OCI-M1 (cell line): ENCODE data around the gene SETD6.
"Not testable (repeated sequence)": the region's sequence is repeated elsewhere in the genome, so short reads cannot be mapped to it uniquely, and the experiment has no call there.

ENCODE experiments used
- DNase-seq: peaks from one replicate; lab custom pipeline; 2025; lab: John Stamatoyannopoulos, UW

Gene SETD6

DNA sequence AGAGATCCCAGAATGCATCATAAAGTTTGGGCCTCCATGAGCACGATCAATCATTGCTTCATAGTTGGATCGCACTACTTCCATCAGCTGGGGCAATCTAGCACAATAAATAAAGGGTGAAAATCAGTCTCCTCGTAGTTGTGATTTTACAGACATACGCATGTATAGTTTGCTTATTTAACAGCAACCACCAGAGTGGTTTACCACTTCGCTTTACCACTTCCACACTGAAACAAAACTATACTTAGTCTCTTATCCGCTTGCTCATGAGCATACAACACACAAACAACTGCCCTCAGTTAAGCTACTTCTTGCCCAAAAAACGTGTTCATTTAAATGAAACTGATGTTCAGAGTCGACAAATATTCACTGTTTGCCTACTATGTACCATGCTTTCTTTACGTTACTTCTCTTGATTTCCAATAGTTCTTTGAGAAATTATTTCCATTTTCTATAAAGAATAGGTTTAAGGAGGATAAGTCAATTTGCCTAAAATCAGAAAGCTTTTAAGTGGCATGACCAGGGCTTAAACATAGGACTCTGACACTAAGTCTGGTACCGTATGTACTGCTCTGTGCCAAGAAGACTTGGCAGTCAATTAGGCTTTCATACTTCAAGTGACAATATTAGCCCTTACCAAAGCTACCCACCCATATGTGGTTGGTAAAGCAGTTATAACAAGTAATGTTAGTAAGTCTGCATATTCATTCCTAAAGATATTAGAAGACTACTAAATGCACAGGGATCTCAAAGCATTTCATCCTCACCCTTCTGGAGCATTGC lies 22.0 kb downstream of the SETD6 start:
- DNase-seq, result no peak

DNA sequence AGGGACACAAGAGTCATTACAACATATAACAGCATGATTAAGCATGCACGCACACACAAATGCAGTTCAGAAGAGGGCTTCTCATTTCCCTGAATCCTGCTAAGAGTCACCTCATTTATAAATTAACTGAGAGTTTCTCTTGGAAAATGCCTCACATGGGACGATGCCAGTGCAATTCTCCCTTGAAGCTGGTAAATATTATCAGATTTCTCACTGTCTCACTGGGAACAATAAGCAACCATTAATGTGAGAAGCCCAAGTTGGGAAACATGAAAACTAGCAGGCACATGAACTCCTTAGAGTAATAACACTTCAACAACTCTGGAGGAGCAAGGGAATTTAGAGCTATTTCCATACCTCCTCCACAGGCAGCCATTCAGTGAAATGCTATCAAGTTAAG lies 26.4 kb downstream of the SETD6 start:
- no peak for DNase-seq

DNA sequence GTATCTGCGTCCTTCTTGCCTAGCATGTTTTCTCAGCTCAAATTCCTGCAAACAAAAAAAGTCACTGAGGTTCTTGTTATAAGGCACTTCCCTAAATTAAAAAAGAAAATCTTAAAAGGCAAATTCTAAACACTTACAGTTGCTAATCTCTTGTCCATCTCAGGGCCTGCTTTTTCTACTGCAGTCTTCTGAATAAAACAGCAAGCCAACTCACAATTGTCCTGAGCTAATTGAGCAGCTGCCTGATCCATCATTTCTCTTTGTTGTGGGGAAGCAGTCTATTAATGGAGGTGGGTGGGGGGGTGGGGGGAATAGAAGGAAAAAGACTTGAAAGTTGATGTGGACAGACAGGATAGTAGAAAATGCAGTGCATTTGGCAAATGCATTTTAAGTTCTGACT lies 27.0 kb downstream of the SETD6 start:
- DNase-seq, result no peak

DNA sequence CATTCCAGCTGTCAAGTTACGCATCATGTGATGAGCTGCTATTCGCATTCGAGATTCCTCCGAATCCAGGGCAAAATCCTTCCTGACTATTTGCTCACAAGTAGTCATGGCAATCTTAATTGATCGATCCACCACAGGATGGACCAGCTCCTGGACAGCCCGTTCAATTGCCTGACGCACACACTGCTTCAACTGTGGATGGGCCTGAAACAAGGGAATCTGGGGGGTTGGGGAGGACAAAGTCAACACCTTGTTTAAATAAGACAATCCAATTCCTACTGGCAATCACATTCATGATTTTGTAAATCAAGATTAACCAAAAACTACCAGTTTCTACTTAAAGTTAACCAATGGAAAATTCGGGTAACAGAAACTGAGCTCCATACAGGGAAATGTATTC lies 28.4 kb downstream of the SETD6 start:
- DNase-seq, result no peak

DNA sequence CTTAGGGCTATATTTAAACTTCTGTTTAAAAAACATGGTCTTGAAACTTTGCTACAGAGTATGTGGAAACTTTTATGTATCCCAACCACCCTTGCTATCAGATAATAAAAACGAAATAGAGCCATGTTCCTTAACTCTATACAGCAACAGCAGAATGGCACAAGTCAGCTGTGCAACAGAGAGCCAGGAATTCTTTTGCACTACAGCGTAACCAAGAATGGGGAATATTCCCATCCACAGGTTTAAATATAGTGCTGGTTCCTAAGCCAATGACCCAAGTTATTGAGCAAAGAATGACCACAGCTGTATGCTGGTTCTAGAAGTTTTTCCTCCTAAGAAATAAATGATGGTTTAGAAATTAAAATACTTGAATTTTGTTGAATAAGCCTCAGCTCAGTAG lies 33.1 kb downstream of the SETD6 start:
- DNase-seq, result no peak

DNA sequence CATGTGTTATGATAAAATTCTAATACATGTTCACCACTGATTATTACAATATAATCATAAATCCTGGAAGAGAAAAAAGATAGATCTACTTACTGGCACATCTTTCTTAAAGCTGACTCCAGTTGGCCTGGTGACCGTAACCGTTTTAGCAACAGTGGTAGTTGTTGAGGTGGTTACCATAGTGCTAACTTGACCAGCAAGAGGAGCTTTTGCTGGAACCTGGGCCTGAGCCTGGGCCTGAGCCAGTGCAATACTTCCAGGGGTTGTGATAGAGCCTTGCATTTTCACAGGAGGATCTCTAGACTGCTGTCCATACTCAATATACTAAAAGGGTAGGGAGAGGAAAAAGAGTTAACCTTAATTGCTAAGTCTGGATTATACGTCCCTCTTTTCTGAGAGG lies 36.2 kb downstream of the SETD6 start:
- no peak for DNase-seq

DNA sequence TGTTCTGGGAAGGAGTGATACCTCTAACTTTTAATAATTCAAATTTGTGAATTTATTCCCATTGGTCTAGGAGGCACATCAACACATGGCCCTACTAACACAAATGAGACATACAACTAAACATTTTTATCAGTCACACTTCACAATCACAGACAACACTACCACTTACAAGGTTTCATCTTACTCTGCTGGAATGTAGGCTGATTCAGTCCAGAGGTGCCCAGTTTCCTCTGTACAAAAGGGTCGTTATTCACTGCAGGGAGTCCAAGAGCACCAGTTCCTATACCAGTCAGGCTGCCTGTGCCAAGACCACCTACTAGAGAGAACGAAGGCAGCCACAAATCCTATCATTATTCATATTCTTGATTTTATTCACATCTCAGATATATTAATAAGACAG lies 41.4 kb downstream of the SETD6 start:
- no peak for DNase-seq

DNA sequence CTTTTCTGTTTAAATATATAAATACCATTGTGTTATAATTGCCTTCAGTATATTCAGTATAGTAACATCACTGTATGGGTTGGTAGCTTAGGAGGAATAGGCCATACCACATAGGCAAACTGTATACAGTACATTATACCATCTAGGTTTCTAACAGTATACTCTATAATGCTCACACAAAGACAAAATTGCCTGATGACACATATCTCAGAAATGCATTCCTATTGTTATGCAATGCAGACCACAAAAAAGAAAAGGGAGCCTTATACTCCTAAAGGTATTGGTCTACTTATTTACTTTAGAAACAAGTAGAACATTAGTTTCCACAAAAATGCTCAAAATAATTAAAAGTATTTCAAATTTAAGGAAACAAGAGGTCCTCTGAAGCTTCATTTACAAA lies 47.9 kb downstream of the SETD6 start:
- DNase-seq, result no peak

DNA sequence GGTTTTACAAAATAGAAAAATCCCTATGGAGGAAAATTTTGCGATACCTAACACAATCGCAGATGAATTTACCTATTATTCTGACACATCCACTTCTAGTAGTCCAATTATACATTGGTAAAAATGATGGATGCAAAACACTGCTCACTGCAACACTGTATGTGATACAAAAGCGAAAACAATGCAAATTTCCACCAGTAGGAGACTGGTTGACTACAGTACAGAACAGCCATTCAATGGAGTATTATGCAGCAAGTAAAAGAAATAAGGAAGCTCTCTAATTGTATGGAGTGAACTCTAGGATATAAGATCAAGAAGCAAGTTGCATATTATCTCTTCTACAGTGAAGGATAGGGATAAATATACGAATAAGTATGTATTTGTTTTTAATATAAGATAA lies 48.5 kb downstream of the SETD6 start:
- DNase-seq, result no peak

DNA sequence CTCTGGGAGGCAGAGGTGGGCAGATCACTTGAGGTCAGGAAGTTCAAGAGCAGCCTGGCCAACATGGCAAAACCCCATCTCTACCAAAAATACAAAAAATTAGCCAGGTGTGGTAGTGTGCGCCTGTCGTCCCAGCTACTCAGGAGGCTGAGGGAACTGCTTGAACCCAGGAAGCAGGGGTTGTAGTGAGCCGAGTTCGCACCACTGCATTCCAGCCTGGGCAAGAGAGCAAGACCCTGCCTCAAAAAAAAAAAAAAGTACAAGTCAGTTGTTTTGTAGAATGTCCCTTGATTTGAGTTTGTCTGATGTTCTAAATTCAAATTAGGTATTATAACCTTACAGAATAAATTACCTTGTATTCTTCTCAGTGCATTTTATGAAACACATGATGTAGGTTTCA lies 50.4 kb downstream of the SETD6 start:
- not testable (repeated sequence) for DNase-seq
